ENCODE measurements around the gene IMPG2.

Gene IMPG2

DNA sequence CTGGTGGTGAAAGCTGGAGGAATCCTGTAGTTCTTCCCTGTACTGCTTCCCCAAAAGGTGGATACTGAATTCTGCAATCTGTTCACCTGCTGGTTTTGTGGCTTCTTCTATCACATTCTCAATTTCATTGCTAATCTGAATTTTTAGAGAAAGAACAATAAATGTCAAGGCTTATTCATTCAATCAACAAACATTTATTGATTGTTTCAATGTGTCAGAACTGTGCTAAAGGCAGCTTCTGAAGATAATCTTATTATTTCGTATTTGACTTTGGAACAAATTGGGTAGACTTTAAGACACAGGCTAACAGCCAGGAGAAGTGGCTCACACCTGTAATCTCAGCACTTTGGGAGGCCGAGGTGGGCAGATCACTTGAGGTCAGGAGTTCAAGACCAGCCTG lies 46.8 kb downstream of the IMPG2 start:
- DNase-seq (ENCODE audit: low read depth) = no peak

DNA sequence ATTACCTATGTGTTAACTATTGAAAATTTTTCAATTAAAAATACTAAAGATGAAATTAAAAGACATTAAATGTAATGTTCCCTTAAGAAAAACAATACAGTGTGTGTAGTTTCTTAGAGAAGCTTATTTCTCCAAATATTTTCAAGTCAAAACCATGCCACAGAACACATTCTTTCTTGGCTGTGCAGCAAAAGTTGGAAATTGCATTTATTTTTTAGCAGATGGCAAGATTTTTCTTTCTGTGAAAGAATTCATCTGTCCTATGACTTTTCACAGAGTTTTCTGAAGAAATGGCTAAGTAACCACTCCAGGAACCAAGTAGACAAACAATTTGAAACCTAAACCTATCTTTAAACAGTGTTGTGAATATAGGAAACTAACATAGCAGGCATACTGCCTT lies 47.2 kb downstream of the IMPG2 start:
- no peak for DNase-seq (ENCODE audit: low read depth)

DNA sequence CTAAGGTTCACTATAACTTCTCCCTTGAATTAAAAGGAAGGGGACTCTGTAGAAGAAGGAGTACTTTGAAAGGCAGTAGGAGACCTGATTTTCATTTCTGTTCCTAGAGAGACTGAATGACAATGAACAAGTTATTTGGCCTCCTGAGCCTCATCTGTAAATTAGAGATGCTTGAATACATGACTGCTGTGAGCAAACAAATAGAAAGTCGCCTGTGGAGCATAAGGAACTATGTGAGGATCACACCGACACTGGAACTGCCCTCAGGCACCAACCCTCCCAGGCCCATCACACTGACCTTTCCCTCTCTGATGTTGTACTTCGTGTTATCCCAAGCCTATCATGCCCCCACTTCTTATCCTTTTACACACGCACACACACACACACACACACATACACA lies 48.6 kb downstream of the IMPG2 start:
- DNase-seq (ENCODE audit: low read depth) = no peak

DNA sequence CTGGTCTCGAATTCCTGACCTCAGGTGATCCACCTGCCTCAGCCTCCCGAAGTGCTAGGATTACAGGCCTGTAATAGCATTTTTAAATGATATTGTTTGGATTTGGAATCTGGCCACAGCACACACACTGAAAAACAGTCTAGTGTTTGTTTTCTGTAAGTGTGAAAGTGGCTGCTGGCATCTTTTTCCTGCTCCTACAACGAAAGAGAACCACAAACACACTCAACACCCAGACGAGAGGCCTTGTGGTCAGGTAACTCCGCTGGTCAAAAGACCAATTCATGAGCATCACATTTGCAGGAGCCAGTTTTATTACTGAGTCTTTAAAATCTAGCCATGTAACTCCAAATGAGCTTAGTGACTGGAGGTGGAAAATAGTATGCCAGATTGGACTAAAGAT lies 50.2 kb downstream of the IMPG2 start:
- no peak for DNase-seq (ENCODE audit: low read depth)

DNA sequence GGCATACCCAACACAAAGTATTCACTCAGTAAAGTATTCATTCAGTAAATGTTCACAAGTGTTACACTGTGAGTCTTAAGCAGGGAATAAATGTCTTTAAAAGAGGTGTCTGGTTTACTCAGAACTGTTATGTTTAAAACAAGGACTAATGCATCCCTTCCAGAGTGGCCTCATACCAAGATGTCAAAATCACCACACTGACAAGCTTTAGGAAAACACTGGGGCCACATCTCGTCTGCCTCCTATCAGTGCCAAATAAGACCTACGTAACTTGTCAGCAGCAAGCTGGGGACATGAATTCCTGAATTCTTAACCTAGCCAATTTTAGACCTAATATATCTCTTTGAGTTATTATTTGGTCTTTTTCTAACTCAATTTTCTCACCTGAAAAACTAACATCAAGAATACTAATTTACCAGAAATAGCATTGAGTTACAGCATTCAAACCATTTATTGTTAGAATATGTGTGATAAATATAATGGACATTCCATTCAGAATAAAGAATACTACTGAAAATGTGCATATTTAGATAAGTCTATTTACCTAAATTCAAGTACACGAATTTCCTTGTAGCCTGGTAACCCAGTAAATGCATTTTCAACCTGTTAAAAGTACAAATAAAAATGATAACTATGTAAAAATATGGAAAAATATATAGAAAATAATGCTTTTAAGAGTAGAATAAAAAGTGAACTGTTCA lies 51.3 kb downstream of the IMPG2 start:
- DNase-seq (ENCODE audit: low read depth) = no peak

DNA sequence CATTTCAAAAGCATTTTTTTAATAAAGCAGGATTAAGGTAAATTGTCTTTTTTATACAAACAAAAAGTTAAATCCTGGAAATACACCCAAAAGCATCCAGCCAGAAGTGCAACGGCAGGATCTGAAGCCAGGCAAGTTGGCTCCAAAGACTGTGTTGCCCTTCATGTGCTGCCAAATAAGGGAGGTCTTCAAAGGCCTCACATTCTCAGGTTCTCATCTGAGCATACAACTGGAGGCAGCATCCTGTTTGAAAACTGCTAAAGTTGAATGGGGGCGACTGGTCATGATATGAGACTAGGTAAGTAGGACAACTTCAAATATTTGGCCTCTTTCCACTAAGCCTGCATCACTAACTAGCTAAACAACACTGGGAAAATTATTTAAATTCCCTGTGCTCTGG lies 52.2 kb downstream of the IMPG2 start:
- DNase-seq (ENCODE audit: low read depth) = no peak

DNA sequence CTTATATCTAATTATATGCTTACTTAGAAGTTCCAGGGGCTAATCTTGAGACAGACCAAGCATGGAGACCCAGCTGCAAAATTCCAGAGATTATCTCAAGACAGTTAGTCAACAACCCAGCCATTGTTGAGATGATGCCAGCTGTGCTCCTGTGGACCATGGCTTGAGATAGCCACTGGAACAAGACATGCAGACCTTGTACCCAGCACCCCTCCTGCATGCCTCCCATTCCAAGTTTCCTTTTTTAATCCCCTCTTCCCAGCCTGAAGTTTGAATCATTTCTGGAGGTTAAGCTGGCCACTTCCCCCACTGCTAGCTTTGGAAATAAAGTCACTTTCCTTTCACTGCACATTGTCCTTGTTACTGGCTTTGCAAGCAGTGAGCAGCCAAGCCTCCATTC lies 53.8 kb downstream of the IMPG2 start:
- DNase-seq (ENCODE audit: low read depth) = no peak

DNA sequence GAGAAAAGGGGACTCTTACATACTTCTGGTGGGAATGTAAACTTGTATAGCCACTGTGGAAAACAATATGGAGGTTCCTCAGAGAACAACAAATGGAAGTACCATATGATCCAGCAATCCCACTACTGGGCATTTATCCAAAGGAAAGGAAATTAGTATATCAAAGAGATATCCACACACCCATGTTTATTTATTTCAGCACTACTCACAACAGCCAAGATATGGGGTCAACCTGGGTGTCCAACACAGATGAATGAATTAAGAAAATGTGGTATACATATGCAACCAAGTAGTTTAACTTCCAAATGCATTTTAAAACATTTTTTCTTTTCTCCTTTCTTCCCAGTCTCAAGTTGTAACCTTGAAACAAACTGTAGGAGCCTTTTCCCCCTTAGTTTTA lies 54.3 kb downstream of the IMPG2 start:
- DNase-seq (ENCODE audit: low read depth) = no peak

DNA sequence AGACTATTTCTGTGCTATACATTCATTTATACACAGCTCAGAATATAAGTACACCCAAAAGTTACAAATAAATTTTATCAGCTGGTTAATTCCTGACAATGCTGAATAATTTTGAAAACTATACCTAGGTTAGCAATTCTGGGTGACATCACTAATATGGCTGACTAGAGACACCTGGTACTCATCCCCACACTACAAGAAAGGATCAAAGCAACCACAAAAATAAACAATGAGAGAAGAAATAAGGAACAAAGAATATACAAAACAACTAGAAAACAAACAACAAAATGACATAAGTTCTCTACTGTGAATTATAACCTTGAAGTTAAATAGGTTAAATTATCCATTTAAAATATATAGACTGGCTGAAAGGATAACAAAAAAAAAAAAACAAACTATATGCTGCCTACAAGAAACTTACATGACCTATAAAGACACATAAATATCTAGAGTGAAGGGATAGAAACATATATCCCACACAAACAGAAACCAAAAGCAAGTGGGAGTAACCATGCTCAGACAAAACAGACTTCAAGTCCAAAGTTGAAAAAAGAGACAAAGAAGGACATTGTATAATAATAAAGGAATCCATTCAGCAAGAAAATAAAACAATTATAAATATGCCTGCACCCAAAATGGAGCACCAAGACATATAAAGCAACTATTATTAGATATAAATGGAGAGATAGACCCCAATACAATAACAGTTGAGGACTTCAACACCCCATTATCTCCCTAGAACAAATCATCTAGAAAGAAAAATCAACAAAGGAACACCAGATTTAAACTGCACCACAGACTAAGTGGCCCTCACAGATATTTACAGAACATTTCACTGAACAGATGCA lies 57.8 kb downstream of the IMPG2 start:
- no peak for DNase-seq (ENCODE audit: low read depth)

DNA sequence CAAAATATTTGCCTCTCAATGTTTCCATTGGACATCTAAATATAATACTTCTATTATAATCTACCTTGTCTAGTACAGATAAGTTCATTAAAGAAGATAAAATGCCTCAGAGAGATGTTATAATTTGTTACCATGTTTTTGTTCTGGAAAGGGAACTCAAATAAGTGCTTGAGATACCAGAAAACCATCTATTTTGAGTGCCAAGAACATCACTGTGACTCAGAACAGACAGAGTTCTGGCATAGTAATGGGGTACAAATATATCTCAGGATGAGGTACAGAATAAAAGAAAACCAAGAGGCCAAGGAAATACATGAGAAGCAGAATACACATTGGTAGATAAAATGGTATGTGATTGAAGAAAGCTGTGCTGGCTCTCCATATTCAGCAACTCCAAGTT lies 58.9 kb downstream of the IMPG2 start:
- no peak for DNase-seq (ENCODE audit: low read depth)

DNA sequence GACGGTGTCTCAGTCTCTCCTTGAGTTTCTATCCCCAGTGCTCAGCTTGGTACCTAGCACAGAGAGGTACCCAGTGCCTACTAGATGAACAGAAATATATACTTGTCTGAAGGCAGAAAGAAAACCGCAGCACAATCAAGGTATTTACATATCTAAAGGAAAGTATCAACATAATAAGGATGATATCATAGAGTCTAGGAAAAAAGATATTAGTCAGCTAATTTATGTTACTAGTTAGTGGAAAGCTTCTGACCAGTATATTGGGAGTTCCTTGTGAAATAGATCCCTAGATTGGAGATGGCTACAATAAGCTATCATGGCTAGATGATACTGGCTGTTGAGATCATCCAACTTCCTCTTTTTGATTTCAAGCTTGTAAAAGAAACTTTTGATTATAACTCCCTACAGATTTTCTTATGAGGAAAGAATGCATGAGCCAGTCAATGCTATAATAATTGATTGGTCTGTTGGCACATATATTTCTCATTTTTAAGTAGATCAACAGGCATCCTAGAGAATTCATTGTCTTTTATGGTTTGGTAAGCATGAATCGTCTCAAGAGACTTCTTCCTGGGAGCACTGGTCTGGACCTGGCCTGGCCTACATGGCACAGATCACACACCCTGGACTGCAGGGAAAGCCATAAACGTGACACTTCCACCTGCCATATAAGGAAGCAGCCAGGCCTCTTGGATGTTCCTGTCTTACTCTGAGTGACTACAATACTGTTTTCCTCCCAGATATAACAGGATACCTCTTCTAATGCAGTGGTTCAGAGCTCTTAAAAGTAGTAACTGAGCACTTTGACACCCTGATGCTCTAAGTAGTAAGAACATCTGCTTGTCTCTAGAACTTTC lies 60.7 kb downstream of the IMPG2 start:
- DNase-seq (ENCODE audit: low read depth) = no peak

DNA sequence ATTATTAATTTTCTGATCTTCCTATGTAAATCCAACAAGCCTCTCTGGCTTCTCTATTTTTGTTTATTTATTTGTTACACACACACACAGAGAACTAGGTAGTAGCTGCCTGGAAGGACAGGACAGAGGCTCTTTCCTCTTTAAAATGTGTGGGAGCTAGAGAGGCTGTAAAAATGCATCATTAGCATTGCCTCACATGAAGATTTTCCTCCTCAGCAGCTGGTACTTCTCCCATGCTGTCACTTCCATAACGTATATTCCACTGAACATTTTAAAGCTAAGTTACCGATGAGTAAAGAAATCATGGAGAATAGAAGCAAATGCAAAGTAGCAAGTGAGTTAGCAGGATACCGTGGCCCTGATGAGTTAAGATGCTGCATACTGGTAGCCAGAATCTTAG lies 63.9 kb downstream of the IMPG2 start:
- DNase-seq (ENCODE audit: low read depth) = no peak

DNA sequence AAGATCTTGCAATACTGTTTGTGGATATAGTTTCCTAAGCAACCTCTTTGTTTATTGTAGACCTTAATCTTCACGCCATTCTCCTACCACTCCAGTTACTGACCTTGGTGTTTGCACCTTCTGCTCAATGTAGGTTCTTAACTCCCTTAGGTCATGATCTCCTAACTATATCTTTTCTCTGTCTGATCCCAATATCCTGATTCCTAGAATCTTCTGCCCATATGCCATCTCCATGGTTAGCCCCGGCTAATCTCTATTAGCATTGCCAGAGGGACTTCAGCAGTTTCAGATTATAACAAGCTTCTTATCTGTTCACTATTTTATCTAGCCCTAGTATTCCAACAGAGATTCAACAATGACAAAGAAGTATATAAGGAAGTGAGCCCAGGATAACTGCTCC lies 64.9 kb downstream of the IMPG2 start:
- no peak for DNase-seq (ENCODE audit: low read depth)

DNA sequence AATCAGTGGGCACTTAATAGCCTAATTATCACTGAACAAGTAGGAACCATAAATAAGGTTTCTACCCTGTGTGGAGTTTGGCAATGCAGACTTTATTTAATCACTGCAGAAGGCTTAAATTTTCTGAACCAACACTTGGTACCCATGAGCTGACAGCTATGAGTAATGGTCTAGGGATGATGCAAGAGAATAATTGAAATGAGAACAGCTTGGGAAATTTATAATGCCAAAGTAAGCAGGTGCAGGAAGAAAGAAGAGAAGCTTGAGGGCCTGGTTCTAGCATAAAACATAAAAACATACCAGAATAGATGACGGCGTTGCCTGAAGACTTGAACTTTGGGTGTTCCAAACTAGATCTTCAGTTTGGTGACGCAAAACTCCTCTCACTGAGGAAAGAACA lies 67.0 kb downstream of the IMPG2 start:
- DNase-seq (ENCODE audit: low read depth) = no peak

DNA sequence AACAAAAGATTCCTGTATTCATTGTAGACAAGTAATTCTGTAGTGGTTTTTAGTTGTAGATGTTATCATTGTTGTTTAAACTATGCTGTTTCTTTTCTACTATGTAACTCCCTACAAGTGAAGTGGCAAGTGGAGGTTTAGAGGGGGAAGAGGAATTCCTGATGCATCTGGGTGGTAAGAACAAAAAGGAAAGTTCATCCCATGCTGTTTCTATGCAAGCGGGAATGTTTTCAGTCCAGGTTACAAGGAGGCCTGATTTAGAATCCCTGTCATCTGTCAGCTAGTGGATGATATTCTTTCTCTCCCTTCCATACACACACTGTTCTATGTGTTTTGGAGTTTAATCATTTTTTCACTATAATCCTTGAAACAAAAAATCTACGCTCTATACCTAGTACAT lies 67.4 kb downstream of the IMPG2 start:
- DNase-seq (ENCODE audit: low read depth) = no peak

DNA sequence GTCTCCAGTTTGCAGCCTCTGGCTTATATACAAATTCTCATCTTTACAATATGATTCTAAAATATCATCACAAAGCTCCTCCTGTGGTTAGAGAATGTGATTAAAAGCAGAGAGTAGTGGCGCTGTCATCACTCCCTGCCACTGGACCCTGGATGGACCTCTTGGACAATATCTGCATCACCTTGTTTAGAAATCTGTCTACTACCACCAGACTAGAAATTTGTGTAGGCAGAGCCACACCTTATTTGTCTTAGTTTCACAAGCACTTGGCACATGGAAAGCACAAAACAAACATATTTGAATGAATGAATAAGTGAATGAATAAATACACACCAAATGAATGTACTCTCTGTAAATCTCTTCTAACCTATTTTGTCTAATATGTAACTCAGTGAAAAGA lies 68.1 kb downstream of the IMPG2 start:
- no peak for DNase-seq (ENCODE audit: low read depth)

DNA sequence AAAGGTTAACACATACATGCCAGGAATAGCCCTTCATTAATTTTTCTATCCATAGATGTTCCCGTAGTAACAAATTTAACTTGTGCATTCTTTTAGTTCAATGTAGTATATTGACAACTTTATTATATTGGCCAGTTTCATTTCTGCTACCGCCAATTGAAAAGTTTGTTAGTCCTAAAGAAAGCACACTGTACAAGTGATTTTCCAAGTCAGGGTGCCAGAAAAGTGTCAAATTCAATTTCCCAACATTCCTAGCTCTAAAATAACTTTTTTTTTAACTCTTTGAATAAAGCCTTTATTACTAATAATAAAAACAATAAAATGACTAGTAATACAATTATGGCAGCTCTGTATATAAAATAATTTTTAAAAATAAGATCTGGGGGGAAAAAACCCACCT lies 68.9 kb downstream of the IMPG2 start:
- DNase-seq (ENCODE audit: low read depth) = no peak

DNA sequence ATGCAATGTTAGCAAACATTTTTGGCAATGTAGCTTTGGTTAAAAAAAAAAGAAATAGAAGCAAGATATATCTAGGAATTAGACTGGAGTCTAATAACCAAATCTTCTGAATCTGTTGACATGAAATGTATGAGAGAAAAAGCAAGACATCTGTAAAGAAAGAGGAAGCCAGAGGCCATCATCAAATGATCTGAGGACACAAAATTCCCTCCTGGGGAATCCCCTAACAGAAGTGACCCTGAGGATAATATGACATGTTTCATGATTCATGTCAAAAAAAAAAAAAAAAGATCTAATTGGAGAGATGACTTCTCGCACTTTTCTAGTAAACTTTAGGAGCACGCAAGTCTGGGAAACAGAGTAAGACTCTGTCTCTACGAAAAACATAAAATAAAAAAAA lies 70.9 kb downstream of the IMPG2 start:
- no peak for DNase-seq (ENCODE audit: low read depth)

DNA sequence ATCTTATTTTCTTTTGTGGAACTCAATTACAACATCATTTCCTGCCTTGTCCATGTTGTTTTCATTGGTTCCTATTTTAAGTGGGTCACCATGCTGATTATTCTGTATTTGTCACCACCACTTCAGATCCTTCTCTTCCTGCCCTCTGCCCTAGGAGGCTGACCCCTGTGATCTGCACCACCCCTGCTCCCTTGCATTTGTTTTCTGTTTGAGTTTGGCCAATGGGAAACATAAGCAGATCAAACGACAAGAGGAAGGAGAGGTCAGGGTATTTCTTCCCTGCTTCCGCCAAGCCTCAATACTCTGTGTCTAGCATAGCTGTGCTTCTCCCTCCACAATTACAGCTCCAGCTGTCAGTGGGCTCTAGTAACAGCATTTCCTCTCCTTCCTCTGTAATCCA lies 71.6 kb downstream of the IMPG2 start:
- no peak for DNase-seq (ENCODE audit: low read depth)

DNA sequence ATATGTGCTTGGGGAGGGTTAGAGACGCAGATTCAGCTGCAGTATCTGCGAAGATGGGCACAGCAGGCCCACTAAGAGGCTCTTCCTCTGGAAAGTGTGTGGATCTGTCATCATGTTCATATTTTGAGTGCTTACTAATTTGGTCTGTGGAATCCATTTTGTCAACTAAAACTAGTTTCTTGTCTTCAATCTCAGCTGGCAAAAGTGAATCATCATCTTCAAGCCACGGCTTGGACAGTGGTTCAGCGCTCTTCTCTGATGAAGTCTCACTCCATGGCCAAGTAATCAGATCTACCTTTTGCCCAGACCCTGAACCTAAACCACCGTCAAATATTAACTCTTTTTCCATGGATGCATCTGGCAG lies 76.2 kb downstream of the IMPG2 start:
- no peak for DNase-seq (ENCODE audit: low read depth)

DNA sequence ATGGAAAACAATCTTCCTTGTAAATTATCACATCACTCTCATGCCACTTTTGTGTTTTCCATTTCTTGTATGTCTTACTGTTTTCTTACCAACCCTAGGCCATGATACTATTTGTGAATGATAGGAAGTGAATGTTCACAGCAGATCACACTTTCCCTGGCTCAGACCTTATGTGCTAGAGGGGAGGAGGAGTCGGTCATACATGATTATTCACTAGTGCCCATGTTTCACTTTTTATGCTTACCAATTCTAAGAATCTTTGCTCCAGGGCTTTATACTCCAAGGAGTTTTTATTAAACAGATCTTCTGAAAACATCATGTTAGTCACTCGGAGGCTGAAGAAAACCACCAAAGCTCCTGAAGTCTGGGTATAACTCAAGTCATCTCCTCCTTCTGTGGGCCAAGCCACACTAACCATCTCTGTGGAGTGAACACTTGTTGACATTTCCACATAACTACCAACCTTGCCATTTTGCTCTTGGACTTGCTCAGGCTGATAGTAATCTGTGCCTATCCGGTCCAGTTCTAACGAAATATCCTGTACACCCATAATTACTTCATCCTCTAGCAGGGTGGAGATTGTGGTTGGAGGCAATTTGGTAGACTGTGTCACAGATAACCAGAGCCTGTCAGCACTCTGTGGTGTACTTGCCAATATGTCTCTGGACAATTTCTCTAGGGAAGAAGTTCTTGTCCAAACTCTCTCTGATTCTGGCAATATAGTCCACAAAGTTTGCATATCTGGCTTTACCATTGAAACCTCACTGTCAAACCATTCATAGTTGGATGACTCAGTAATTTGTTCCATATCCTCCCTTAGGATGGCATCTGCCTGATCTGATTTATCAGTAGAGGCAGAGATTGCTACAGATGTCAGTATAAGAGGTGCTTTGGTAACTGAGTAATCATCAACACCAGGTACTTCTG lies 76.8 kb downstream of the IMPG2 start:
- DNase-seq (ENCODE audit: low read depth) = no peak

Measured in stimulated activated CD8-positive, alpha-beta memory T cell treated with anti-CD3 and anti-CD28 coated beads, Interleukin-15, amount 100 ng/mL, for 24 hours (primary cell).